SH-SY5Y (cell line): ENCODE data around the gene ASB2.

Experiments used
- GATA2 ChIP-seq: IDR thresholded peaks from 2 replicates; pipeline ENCODE4 v1.6.1; 2011; ENCODE audit warnings: mild to moderate bottlenecking, low read depth, low read length
- GATA3 ChIP-seq: IDR thresholded peaks from 2 replicates; pipeline ENCODE4 v1.6.1; 2011; ENCODE audit warnings: low read depth, mild to moderate bottlenecking, low read length, moderate library complexity

- TF ChIP-seq GATA3 (no peak), GATA2 (no peak)
Measured at GRCh38 chr14:94001016-94001415, 24.6 kb upstream of the ASB2 start.
